Esophagus (tissue), 2 donors: ENCODE results near the gene DYNC1I1. TPM values are rescaled to one million over a fixed set of nuclear protein-coding genes. Genes with fewer than 3 reads are reported as not detected.

Experiments
- H3K27ac ChIP-seq, 2 donors: one replicate each; pipeline ENCODE4 v1.5.1; 2013; ENCODE audit warnings: low read depth in 2 of 2, mild to moderate bottlenecking in 2 of 2, inconsistent platforms in 1 of 2, low read length in 1 of 2, moderate library complexity in 1 of 2
- H3K27me3 ChIP-seq, 2 donors: one replicate each; pipeline ENCODE4 v1.6.1; 2013; ENCODE audit warnings: low read length in 2 of 2, control low read depth in 1 of 2, mild to moderate bottlenecking in 1 of 2; ENCODE audit not compliant: insufficient read depth in 2 of 2, control insufficient read depth in 1 of 2
- H3K36me3 ChIP-seq, 2 donors: one replicate each; pipeline ENCODE4 v1.6.1; 2013; ENCODE audit warnings: low read length in 1 of 2; ENCODE audit not compliant: control insufficient read depth in 2 of 2, insufficient read depth in 2 of 2
- H3K4me1 ChIP-seq, 2 donors: one replicate each; pipeline ENCODE4 v1.6.1; 2013; ENCODE audit warnings: low read length in 1 of 2; ENCODE audit not compliant: control insufficient read depth in 2 of 2, insufficient read depth in 2 of 2
- H3K4me3 ChIP-seq, 2 donors: one replicate each; pipeline ENCODE4 v1.5.1; 2013; ENCODE audit warnings: low read length in 2 of 2, mild to moderate bottlenecking in 2 of 2, low read depth in 1 of 2, moderate library complexity in 1 of 2
- H3K9me3 ChIP-seq, 2 donors: one replicate each; pipeline ENCODE4 v1.6.1; 2013; ENCODE audit warnings: mild to moderate bottlenecking in 2 of 2, low read depth in 1 of 2, low read length in 1 of 2, moderate library complexity in 1 of 2; ENCODE audit not compliant: control insufficient read depth in 2 of 2, insufficient read depth in 1 of 2
- WGBS, 2 donors: extraction: QIAGEN DNeasy Blood & Tissue Kit; methylation state at CpG; one replicate each; pipeline ENCODE4 v1.1.7; 2013; 5-methylcytosine and 5-hydroxymethylcytosine counted together
- polyA plus RNA-seq, 2 donors: library from polyadenylated mRNA; stranded (reverse); fragments of 200-250 nt; gene quantifications; one replicate each; pipeline ENCODE4 v1.2.3, GENCODE V29; 2013
- donor health status: healthy with polysubstance abuse.
- donor health status: Bipolar disorder and iron deficiency.

DYNC1I1 gene
- polyA plus RNA-seq, 2 donors, result 0.20 to 0.69 TPM

GRCh38 chr7:95871075-95871848, 98.9 kb downstream of the DYNC1I1 start:
- Histone ChIP-seq H3K4me1 (no peaks in the 10 kb centered on the region), H3K27ac (no peak overlapping the region), H3K27me3 (no peaks in the 10 kb centered on the region), H3K36me3 (no peaks in the 10 kb centered on the region), H3K4me3 (no peak overlapping the region), H3K9me3 (no peaks in the 10 kb centered on the region)
- 12 to 19% methylated on average over 6 of the region's 6 CpGs for WGBS, 2 donors

GRCh38 chr7:95871896-95872295, 99.5 kb downstream of the DYNC1I1 start:
- Histone ChIP-seq H3K36me3 (no peaks in the 10 kb centered on the region), H3K4me3 (no peak overlapping the region), H3K9me3 (no peaks in the 10 kb centered on the region), H3K4me1 (no peaks in the 10 kb centered on the region), H3K27me3 (no peaks in the 10 kb centered on the region), H3K27ac (no peak overlapping the region)
- WGBS, 2 donors, result 77 to 91% methylated on average over 9 of the region's 9 CpGs

- 68 to 74% methylated on average over 3 of the region's 3 CpGs for WGBS, 2 donors
Measured at GRCh38 chr7:95874129-95874528, 101.8 kb downstream of the DYNC1I1 start.

GRCh38 chr7:95874541-95875265, 102.3 kb downstream of the DYNC1I1 start:
- no peak overlapping the region for H3K27ac ChIP-seq
- no peaks in the 10 kb centered on the region for H3K4me1 ChIP-seq
- WGBS, 2 donors, result 81 to 82% methylated on average over 4 of the region's 4 CpGs
- H3K36me3 ChIP-seq, result no peaks in the 10 kb centered on the region
- H3K9me3 ChIP-seq, result no peaks in the 10 kb centered on the region
- no peaks in the 10 kb centered on the region for H3K27me3 ChIP-seq
- no peak overlapping the region for H3K4me3 ChIP-seq

More at GRCh38 chr7:95874129-95874528, 101.8 kb downstream of the DYNC1I1 start:
- Histone ChIP-seq H3K27me3 (no peaks in the 10 kb centered on the region), H3K36me3 (no peaks in the 10 kb centered on the region), H3K27ac (no peak overlapping the region), H3K9me3 (no peaks in the 10 kb centered on the region), H3K4me3 (no peak overlapping the region), H3K4me1 (no peaks in the 10 kb centered on the region)

- Histone ChIP-seq H3K27me3 (no peaks in the 10 kb centered on the region), H3K36me3 (no peaks in the 10 kb centered on the region), H3K27ac (no peak overlapping the region), H3K4me1 (no peaks in the 10 kb centered on the region), H3K4me3 (no peak overlapping the region), H3K9me3 (no peaks in the 10 kb centered on the region)
Measured at GRCh38 chr7:95875519-95875918, 103.2 kb downstream of the DYNC1I1 start.

GRCh38 chr7:95878677-95879076, 106.3 kb downstream of the DYNC1I1 start:
- Histone ChIP-seq H3K36me3 (no peaks in the 10 kb centered on the region), H3K9me3 (no peaks in the 10 kb centered on the region), H3K27ac (no peak overlapping the region), H3K4me1 (no peaks in the 10 kb centered on the region), H3K27me3 (no peaks in the 10 kb centered on the region), H3K4me3 (no peak overlapping the region)

- H3K36me3 ChIP-seq, result no peaks in the 10 kb centered on the region
- WGBS, 2 donors, result 80% methylated on average over 1 of the region's 1 CpG
- no peaks in the 10 kb centered on the region for H3K9me3 ChIP-seq
Measured at GRCh38 chr7:95881597-95881996, 109.2 kb downstream of the DYNC1I1 start.

GRCh38 chr7:95883217-95883616, 110.9 kb downstream of the DYNC1I1 start:
- WGBS, 2 donors, result 53 to 82% methylated on average over 3 of the region's 3 CpGs

More at GRCh38 chr7:95881597-95881996, 109.2 kb downstream of the DYNC1I1 start:
- H3K4me3 ChIP-seq, result no peak overlapping the region
- H3K27ac ChIP-seq, result no peak overlapping the region
- no peaks in the 10 kb centered on the region for H3K27me3 ChIP-seq
- no peaks in the 10 kb centered on the region for H3K4me1 ChIP-seq

GRCh38 chr7:95886501-95887090, 114.2 kb downstream of the DYNC1I1 start:
- Histone ChIP-seq H3K27me3 (no peaks in the 10 kb centered on the region), H3K27ac (no peak overlapping the region), H3K4me3 (no peak overlapping the region), H3K36me3 (no peaks in the 10 kb centered on the region), H3K4me1 (no peaks in the 10 kb centered on the region), H3K9me3 (no peaks in the 10 kb centered on the region)
- WGBS, 2 donors, result 12 to 17% methylated on average over 4 of the region's 4 CpGs

More at GRCh38 chr7:95883217-95883616, 110.9 kb downstream of the DYNC1I1 start:
- Histone ChIP-seq H3K36me3 (no peaks in the 10 kb centered on the region), H3K27me3 (no peaks in the 10 kb centered on the region), H3K27ac (no peak overlapping the region), H3K4me3 (no peak overlapping the region), H3K9me3 (no peaks in the 10 kb centered on the region), H3K4me1 (no peaks in the 10 kb centered on the region)
